ENCODE data around the gene RAB40C.
A peak's percentile ranks its signal among the peaks of the same experiment; 100 is the strongest.

DNA sequence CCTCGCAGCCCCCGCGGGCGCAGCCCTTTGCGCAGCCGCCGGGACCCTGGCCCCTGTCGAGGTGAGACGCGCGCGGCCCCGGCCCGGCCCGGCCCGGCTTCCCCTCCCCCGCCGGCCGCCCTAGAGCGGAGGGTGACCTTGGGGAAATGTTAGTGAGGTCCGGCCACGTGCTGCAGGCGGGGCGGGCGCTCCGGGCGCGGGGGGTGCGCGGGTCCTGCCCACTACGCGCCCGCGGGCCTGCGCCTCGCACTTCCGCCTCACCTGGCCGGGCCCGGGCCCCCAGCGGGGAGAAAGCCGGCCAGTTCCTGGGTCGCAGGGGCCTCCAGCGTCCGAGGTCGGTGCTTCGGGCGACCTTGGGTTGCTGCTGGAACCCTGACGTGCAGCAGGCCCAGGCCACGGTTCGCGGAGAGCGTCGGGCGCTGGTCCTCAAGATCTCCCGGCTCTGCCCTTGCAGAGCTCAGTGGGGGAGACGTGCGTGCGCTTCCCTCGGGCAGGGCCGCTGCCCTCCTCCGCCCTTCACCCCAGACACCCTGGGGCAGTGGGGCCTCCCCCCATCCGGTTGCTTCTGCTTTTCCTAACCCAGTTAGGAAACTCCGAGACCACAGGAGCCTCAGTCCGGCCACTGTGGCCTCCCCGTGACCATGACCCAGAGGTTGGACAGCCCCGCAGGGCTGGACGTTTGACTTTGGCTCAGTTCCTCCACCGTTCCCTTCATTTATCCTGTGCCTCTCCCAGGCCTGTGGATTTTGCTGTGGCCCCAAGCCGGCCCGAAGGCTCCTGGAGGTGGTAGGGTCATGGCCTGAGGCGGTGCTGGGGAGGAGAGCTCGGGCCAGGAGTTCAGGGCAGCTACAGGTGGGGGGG is 52.6 kb downstream of the RAB40C start:
- TF ChIP-seq CTCF (IDR thresholded peaks at IDR 0.05) = no peak
- peak; percentile 87 for TF ChIP-seq EZH2 (IDR thresholded peaks at IDR 0.05)

All from neural progenitor cell (in vitro differentiated cells).